Keratinocyte (primary cell): ENCODE measurements around the gene TXNRD2. TPM values are rescaled to one million over a fixed set of nuclear protein-coding genes. Genes with fewer than 3 reads are reported as not detected.
A peak's percentile ranks its signal among the peaks of the same experiment; 100 is the strongest.

Experiments
- DNase-seq: peaks from one replicate; pipeline ENCODE4 v3.0.0-alpha.2; 2011; ENCODE audit warnings: low read depth, missing footprints, low spot score
- FAIRE-seq: peaks from 2 replicates; lab custom pipeline; 2011; peaks lifted over from hg19 to GRCh38; lab: Jason Lieb, UNC
- H2AFZ ChIP-seq: 2 replicates; pipeline ENCODE4 v1.6.0; 2012; ENCODE audit warnings: low read length, control low read depth, inconsistent platforms; ENCODE audit not compliant: control insufficient read depth
- H3K27ac ChIP-seq: 2 replicates; pipeline ENCODE4 v1.5.1; 2011; ENCODE audit warnings: low read length; ENCODE audit not compliant: control insufficient read depth, insufficient read depth
- H3K27me3 ChIP-seq: 3 replicates; pipeline ENCODE4 v1.6.0; 2011; ENCODE audit warnings: low read length; ENCODE audit not compliant: control insufficient read depth, insufficient read depth; ENCODE audit errors: extremely low read depth
- H3K36me3 ChIP-seq, 2 experiments: 2 replicates in 1 of 2; 3 replicates in 1 of 2; pipeline ENCODE4 v1.5.1; 2011; ENCODE audit warnings: low read length in 2 of 2, mild to moderate bottlenecking in 1 of 2; ENCODE audit not compliant: control insufficient read depth in 2 of 2, insufficient read depth in 2 of 2; ENCODE audit errors: extremely low read depth in 1 of 2
- H3K4me1 ChIP-seq: 3 replicates; pipeline ENCODE4 v1.5.1; 2011; ENCODE audit warnings: low read length; ENCODE audit not compliant: control insufficient read depth, insufficient read depth; ENCODE audit errors: extremely low read depth
- H3K4me2 ChIP-seq: 3 replicates; pipeline ENCODE4 v1.6.0; 2011; ENCODE audit warnings: low read depth, low read length; ENCODE audit not compliant: control insufficient read depth, insufficient read depth; ENCODE audit errors: extremely low read depth
- H3K4me3 ChIP-seq, 3 experiments: fragments of 200-600 bp in 1 of 3; sonication (generic) in 1 of 3; 2 replicates in 2 of 3; 3 replicates in 1 of 3; pipeline ENCODE4 v1.5.1; 2011 to 2016; ENCODE audit warnings: low read length in 3 of 3, mild to moderate bottlenecking in 3 of 3, control low read depth in 2 of 3, inconsistent platforms in 1 of 3, low read depth in 1 of 3, mixed read lengths in 1 of 3, mixed run types in 1 of 3, moderate library complexity in 1 of 3; ENCODE audit not compliant: control insufficient read depth in 2 of 3, insufficient read depth in 2 of 3; ENCODE audit errors: extremely low read depth in 1 of 3
- H3K79me2 ChIP-seq: 2 replicates; pipeline ENCODE4 v1.6.0; 2012; ENCODE audit warnings: low read length; ENCODE audit not compliant: control insufficient read depth, insufficient read depth
- H3K9ac ChIP-seq: 3 replicates; pipeline ENCODE4 v1.6.0; 2011; ENCODE audit warnings: low read length; ENCODE audit not compliant: control insufficient read depth, insufficient read depth; ENCODE audit errors: extremely low read depth
- H3K9me1 ChIP-seq: 3 replicates; pipeline ENCODE4 v1.6.0; 2011; ENCODE audit warnings: low read length; ENCODE audit not compliant: control insufficient read depth, insufficient read depth; ENCODE audit errors: extremely low read depth
- H3K9me3 ChIP-seq: 2 replicates; pipeline ENCODE4 v1.5.1; 2012; ENCODE audit warnings: low read depth, low read length; ENCODE audit not compliant: control insufficient read depth
- H4K20me1 ChIP-seq: 3 replicates; pipeline ENCODE4 v1.6.0; 2011; ENCODE audit warnings: low read length; ENCODE audit not compliant: control insufficient read depth, insufficient read depth; ENCODE audit errors: extremely low read depth
- CTCF ChIP-seq, 3 experiments: IDR thresholded peaks in 1 of 3; conservative IDR thresholded peaks in 1 of 3; optimal IDR thresholded peaks in 1 of 3; 2 replicates in 2 of 3; 3 replicates in 1 of 3; pipeline versions ENCODE3 to v1.5.1; 2011; ENCODE audit warnings: low read length in 3 of 3, mild to moderate bottlenecking in 3 of 3, moderate library complexity in 2 of 3, control low read depth in 1 of 3, inconsistent platforms in 1 of 3; ENCODE audit not compliant: insufficient read depth in 2 of 3; ENCODE audit errors: extremely low read depth in 1 of 3
- EZH2 ChIP-seq: IDR thresholded peaks from one replicate; pipeline ENCODE4 v1.6.1; 2012; ENCODE audit warnings: inconsistent platforms, mild to moderate bottlenecking, low read length, moderate library complexity
- dilution Hi-C: fragments of 300-500 bp; cut with MboI; formaldehyde crosslinking; loops from one replicate; pipeline ENCODE4 v1.7.0; 2020; ENCODE audit warnings: low sequenced_read_pairs; ENCODE audit not compliant: extremely low pct_ligation_motif_present
- polyA plus RNA-seq, 5 experiments: library from polyadenylated mRNA; depleted of rRNA in 3 of 5; stranded (reverse) in 3 of 5; stranded (forward) in 1 of 5; unstranded in 1 of 5; fragments of >200 nt; gene quantifications; 1 replicate in 1 of 5; 2 replicates in 3 of 5; 3 replicates in 1 of 5; pipeline versions ENCODE4 v1.2.1 to v1.2.3, GENCODE V29; 2011 to 2012; ENCODE audit warnings: missing spikeins in 2 of 5, low read depth in 1 of 5, low replicate concordance in 1 of 5

The TXNRD2 gene
- polyA plus RNA-seq, 1 donor (not counting 4 experiments of a cell fraction or from before 2014, with no cell fraction given) = 16.0 TPM

- Histone ChIP-seq H3K9me3 (no peaks in the 10 kb centered on the region), H3K79me2 (peaks cover 11% of the 10 kb centered on the region), H3K27me3 (no peaks in the 10 kb centered on the region), H3K36me3 (peaks cover 6 to 17% of the 10 kb centered on the region in 2 experiments), H3K4me2 (no peak overlapping the region), H3K9ac (peak overlapping the region; percentile 37), H3K4me3 (no peak overlapping the region), H3K9me1 (no peaks in the 10 kb centered on the region), H3K4me1 (peaks cover 47% of the 10 kb centered on the region), H3K27ac (peak overlapping the region; percentile 49), H2AFZ (no peak overlapping the region), H4K20me1 (peaks cover 4% of the 10 kb centered on the region)
- FAIRE-seq = no peak
- dilution Hi-C loops = no loop called here
- DNase-seq = no peak
- TF ChIP-seq CTCF (optimal IDR thresholded peaks at IDR 0.05 in 1 of 3, IDR thresholded peaks at IDR 0.05 in 1 of 3, conservative IDR thresholded peaks at IDR 0.05 in 1 of 3; ENCODE audit: extremely low read depth in 1 of 3, insufficient read depth in 2 of 3, low read length in 3 of 3) = no peak
- no peak for TF ChIP-seq EZH2
Measured at GRCh38 chr22:19959587-19960490, 18.2 kb upstream of the TXNRD2 start.

- Histone ChIP-seq H3K4me3 (no peak overlapping the region), H3K9me3 (no peaks in the 10 kb centered on the region), H2AFZ (no peak overlapping the region), H3K4me2 (peak overlapping the region; percentile 18), H3K27ac (peak overlapping the region; percentile 49), H3K9ac (peak overlapping the region; percentile 37), H3K4me1 (peaks cover 46% of the 10 kb centered on the region), H3K9me1 (no peaks in the 10 kb centered on the region), H3K27me3 (no peaks in the 10 kb centered on the region), H3K36me3 (peaks cover 6 to 10% of the 10 kb centered on the region in 2 experiments), H3K79me2 (peaks cover 10% of the 10 kb centered on the region), H4K20me1 (peaks cover 4% of the 10 kb centered on the region)
- FAIRE-seq (no peak), DNase-seq (no peak)
- dilution Hi-C loops = no loop called here
- no peak for TF ChIP-seq EZH2
- TF ChIP-seq CTCF (optimal IDR thresholded peaks at IDR 0.05 in 1 of 3, IDR thresholded peaks at IDR 0.05 in 1 of 3, conservative IDR thresholded peaks at IDR 0.05 in 1 of 3; ENCODE audit: extremely low read depth in 1 of 3, insufficient read depth in 2 of 3, low read length in 3 of 3) = no peak
Measured at GRCh38 chr22:19959043-19959586, 17.5 kb upstream of the TXNRD2 start.
